HG03378 (cell line): ENCODE results near the gene PAX7.
"Not testable (repeated sequence)": the region's sequence is repeated elsewhere in the genome, so short reads cannot be mapped to it uniquely, and the experiment has no call there.

Source experiments
- ATAC-seq: cut with Tn5 transposase; IDR thresholded peaks from one replicate; pipeline ENCODE4 v1.9.1; 2021; ENCODE audit warnings: mild to moderate bottlenecking, moderate library complexity; ENCODE audit not compliant: unreplicated experiment

Gene PAX7

DNA sequence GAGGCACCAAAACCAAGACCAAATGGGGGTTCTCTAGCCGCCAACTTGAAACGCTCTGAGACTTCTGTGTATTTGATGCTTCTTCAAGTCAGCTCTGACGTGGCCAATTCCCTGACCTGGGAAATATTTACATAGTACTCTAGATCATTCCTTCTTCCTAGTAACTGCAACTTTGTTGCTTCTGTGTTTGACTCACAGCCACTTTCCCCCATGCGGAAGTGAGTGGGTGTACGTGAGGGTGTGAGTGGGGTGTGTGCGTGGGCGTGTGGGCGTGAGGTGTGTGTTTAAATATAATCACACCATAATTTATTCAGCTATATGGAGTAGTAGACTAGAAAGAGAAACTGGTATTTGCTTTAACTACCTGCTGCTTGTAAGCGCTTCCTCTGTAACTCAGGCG, 117.8 kb downstream of the PAX7 start:
- no peak for ATAC-seq

DNA sequence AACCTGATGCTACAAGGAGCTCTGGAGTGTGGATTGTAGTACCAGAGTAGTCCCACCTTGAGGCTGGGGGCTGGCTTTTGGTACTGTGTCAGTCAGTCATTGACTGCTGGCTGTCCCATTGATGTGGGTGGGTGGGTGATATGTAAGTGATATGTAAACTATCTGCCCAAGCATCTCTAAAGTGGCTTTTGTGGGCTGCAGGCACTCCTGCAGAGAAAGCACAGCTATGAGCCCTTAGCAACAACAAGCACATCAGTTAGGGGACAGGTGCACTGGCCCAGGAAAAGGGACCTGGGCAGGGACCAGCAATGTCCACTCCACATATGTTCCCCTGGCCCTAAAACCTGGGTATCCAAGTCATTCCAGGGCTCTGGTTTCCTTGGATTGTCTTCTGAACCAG, 118.9 kb downstream of the PAX7 start:
- ATAC-seq: no peak

DNA sequence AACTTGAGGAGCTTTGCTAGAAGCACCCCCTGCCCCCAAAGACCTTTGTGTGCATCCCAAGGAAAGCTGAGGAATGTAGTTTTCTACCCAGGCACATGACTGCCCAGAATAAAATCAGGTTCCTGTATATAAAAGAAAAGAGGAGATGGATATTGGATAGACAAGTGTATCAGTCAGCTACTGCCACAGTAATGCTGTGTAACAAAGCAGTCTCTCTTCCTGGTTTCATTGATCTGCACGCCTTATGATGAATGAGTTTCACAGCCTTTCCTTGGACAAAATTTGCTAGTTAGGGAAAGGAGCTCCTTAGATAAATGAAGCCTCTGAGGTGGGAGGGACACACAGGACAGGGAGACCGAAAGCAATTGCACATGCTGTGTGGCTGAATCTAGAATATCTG, 120.0 kb downstream of the PAX7 start:
- ATAC-seq: no peak

DNA sequence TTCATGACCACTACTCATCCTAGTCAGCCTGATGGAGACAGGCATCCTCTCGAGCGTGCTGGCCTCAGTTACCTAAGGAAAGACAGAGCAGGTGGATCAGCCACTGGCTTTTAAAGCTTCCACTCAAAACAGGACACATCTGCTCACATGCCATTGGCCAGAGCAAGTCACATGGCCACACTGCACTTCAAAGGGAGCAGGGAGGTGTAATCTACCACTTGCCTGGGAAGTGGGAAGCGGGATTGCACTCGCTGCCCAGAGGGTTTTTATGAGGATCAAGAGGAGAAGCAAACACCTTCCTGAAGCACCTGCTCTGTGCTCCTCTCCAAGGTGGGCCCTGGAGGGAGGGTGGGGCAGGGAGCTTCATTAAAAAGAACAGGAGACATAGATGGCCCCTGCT, 120.8 kb downstream of the PAX7 start:
- no peak for ATAC-seq

DNA sequence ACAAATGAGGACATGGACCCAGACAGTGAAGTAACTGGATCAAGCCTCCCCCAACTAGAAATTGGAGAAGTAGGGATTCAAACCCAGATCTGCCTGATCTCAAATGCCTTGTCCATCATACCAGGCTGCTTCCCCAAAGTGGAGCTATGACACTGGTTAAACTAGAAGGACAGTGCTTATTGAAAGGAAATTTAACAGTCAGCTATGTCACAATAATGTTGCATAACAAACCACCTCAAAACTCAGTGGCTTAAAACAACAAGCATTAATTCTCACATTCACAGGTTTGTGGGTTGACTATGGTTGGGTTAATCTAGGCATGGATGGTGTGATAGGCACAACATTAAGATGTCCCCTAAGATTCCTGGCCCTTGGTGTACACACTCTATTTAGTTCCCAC, 121.8 kb downstream of the PAX7 start:
- ATAC-seq: no peak

DNA sequence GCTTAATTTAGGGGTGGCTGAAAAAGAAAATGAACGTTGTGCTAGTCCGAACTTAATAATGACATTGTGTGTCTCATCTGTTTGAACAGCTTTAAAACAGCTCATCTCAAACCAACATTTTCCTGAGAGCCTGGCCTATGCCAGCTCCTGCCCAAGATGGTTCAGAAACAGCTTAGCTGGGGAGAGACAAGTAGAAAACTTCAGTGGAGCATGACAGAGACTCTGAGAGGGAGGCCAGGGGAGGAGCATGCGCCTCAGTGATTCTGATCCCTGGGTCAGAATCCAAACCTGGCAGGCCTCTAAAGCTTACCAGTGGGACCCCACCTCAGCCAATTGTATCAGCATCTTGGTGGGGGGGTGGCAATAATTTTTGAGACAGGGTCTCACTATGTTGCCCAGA, 129.5 kb downstream of the PAX7 start:
- ATAC-seq: no peak

DNA sequence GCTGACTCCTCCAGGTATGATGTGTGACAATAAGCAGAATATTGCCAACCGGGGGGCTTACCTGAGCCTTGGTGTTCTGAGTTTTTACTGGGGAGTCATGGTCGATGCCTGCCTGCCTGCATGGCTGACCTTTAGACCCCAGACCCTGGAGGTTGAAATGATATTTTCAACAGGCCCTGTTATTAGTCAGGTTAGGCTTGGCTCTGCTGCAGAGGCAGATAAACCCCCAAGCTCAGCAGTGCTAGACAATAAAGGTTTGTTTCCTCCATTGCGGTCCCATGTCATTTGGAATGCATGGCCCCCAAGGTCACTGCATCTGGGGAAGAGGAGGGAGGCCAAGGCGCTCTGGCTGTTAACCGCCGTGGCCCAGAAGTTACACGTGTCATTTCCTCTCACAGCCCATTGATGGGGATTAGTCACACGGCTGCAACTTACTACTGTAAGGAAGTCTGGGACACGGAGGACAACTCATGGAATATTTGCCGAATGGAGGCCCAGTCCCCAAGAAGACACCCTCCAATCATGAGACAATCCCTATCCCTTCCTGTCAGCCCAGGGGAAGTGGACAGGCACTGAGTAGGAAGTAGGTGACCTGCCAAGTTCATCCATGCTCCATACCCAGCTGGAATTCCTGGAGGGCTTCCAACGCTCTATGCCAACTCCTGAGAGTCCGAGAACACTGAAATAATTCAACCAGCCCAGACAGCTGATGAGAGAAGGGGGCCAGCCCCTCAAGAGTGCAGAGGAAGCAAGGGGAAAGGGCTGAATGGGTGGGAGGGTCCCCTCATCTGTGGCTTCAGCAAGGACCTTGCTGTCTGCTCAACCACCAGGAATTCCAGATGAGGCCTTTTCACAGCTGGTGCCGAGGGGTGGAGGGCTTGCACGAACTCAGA, 131.5 kb downstream of the PAX7 start:
- ATAC-seq: no peak

DNA sequence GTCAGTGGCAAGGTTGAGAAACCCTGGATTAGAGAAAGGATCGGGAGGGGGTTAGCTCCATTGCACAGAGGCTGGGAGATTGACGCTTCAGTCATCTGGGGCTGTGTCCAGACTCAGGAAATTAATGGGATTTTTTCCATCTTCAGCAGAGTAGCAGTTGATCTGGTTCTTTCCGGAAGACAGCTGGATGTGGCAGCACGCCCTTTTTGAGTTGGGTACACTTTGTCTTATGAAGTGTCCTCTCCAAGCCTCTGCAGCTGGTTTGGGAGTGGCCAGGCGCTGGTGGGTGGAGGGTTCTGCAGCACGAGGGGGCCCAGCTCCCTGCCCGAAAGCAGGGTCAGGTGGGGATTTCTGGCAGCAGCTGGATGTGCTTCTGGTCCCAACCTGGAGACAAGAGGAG, 133.7 kb downstream of the PAX7 start:
- ATAC-seq: no peak

DNA sequence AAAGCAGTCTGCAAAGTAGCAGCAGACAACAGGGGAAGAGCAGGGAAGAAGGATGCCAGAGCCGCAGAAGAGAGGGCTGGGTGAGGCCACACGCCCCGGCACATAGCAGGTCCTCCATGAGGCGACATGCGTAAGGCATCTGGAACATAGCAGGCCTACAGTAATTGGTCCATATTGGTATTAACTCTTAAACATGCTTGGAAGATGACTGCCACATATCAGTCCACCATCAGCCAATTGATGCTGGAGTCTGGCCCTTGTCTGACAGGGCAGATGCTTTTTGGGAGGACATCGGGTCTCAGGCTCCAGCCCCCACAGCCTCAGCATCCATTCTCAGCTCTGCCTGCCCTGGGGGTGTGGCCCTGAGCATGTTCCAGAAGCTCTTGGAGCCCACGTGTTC, 135.1 kb downstream of the PAX7 start:
- no peak for ATAC-seq

DNA sequence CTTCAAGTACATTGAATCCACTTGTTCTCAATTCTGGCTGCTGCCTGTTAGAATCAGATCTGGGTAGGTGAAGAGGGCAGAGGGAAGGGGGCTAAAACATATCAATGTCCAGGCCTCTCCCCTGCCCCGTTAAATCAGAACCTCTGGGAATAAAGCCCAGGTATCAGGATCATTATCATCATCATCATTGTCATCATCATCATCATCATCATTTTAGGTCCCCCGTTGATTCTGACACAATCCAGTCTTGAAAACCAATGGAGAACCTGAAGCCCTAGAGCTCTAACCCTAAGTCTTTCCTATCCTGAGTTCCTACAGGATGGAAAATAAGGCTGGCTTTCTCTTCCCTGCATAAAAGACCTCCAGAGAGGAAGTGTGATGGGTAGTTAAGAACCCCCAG, 135.7 kb downstream of the PAX7 start:
- no peak for ATAC-seq

DNA sequence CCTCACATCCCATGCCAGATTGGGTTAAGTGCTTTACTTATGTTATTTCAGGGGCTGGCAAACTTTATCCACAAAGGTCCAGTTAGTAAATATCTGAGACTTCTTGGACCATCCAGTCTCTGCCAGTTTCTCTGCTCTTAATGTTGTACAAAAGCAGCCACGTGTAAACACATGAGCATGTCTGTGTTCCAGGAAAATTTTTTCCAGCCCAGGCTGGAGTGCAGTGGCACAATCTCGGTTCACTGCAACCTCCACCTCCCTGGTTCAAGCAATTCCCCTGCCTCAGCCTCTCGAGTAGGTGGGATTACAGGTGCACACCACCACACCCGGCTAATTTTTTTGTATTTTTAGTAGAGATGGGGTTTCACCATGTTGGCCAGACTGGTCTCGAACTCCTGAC, 136.9 kb downstream of the PAX7 start:
- ATAC-seq: not testable (repeated sequence)

DNA sequence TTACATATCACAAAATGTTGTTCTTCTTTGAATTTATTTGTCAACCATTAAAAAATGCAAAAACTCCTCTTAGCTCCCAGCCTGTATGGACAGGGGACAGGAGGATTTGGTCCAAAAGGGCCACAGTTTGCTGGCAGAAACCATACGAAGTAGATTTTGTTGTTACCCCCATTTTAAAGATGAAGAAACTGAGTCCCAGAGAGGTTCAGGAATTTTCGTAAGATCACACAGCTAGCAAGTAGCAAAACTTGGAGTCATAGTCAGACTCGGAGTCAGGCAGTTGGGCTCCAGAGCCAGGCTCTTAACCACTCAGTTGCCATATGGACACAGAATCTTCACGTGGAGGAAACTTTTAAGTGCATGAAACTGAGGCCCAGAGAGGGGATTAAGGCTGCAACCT, 137.4 kb downstream of the PAX7 start:
- no peak for ATAC-seq

DNA sequence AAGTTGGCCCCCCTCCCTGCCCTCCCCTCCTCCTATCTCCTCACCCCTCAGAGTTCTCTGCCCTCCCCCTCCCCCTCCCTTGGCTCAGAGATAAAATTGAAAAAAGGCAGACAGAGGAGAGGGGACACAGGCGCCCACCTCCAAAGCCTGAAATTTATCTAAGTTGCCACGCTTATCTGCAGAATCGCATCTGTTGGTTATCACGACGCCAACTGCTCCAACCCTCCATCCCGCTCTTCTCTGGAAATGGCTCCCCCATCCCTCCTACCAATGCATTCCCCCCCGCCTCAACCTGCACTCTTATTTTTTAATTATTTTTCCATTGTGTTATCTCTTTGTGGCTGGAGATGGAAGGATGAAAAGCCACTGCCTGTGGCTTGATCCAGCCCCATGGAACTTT, 138.5 kb downstream of the PAX7 start:
- no peak for ATAC-seq

DNA sequence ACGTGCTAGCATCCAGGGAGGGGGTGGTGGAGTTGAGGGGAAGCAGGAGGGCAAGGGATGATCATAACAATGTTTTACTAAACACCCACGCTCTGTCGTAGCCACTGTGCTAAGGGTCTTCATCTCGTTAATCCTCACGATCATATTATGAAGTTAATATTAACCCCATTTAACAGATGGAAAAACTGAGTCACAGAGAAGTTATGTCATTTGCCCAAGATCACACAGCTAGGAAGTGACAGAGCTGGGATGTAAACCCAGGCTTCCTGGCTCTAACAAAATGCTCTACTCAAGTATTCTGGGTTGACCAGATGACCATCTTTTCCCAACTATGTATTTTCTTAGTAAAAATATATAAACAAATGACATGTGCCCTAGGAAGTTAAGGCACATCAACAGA, 140.2 kb downstream of the PAX7 start:
- ATAC-seq: no peak

DNA sequence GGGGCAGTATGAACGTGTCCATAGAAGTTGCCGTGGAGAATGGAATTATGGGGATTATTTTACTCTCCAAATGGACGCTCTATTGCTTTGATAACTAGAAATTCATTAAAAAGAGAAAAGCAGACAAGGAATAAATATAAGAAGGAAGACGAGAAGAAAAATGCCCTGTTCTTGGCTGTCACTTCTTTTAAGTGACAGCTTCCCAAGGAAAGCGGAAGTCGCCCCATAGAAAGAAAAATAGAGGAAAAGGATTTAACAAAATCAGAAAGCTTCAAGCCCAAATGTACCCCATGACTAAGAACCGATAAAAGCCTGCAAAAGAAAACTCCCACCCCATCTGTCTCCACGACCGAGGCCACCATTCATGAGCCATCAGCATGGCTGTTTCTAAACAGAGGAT, 143.1 kb downstream of the PAX7 start:
- ATAC-seq: no peak

DNA sequence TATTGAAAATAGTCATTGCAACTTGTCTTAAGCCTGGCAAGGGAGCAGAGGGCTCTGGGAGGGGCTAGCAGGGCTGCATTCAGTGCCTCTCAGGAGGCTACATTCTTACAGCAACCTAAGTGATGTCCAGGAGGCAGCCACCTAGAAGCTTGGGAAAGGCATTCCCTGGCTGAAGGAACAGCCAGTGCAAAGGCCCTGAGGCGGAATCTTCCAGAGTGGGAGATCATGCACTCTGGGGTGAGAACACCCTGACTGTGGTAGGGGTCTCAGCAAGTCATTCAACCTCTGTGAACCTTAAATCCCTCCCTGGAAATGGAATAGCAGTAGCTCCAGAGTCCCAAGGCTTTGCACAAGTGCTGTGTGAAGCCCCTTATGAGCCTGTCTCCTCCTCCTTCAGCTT, 144.7 kb downstream of the PAX7 start:
- no peak for ATAC-seq

DNA sequence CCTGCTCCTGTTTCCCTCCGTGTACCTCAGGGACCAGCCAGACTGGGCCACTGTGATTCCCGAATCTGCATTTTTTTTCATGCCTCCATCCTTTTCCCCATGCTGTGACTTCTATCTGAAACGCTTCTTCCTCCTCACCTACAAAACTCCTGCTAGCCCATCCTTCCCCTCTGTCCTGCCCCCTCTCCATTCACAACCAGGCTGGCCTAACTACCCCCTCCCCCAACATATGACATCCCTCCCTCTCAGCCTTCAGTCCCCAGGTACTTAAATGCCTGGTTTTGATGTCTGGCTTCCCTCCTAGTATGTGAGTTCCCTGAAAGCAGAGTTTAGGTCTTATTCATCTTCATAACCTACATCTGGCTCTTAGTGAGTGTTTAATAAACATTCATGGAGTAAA, 146.1 kb downstream of the PAX7 start:
- no peak for ATAC-seq

DNA sequence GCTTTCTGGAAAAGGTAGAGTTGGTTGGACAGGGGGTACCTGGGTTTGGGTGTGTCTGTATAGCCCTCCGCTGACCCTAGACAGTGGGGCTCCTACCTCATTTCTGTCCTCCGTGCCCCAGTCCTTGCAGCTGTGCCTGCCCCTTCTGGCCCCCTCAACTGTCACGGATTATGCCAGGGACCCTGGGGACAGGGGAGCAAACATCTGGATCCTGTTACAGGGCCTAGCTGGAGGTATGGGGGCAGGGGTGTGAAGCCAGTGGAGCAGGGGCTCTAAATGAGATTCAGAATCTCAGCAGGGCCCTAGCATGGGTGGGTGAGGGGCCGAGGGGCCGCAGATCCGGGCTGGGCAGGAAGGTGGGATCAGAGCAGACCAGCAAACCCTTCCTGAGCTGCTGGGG, 147.8 kb downstream of the PAX7 start:
- ATAC-seq: no peak

DNA sequence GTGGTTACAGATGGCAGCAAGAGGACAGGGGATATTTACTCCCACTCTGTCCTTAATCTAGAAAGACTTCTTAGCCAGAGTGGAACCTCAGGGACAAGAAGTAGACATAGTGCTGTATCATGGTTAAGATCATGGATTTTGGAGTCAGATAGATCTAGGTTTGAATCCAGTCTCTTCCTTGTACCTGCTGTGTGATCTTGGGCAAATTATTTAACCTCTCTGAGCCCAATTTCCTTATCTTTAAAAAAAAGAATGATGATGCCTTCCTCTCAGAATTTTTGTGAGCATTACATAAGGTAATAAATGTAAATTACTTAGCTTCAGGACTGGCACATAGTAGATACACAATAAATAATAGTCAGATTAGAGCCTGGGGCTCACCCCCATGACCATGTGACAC, 150.4 kb downstream of the PAX7 start:
- ATAC-seq: no peak

DNA sequence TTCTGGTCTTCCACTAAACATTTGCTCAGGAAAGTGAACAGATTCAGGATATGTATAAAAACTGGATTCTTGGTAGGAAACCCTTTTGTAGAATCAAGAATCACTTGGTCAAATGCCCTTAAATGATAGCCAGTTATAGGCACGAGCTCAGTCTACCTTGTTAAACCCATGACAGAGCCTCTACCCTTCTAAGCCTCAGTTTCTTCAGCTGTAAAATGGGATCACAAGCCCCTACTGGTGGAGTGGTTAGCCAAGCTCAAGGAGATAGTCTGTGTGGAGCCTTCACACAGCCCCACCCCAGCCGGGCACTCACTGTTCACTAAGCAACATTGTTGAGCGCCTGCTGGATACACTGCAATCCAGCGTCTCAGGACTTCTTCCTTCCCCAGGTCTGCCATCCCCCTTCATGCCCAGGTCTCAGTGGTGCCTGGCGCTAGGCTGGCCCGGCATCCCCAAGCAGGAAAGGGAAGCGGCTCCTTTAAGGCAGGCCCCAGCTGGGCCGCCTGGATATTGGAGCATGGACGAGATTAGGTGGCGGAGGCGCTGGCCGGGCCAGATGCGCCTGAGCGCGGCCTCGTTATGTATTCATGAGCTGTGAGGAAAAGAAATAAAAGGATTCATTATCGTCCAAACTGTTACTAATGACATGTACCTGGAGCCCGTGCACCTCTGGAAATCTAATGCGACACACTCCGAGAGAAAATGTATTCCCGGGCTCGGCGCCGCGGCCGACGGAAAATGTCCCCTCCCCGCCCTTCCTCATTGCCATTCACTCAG, 153.2 kb downstream of the PAX7 start:
- ATAC-seq: no peak

DNA sequence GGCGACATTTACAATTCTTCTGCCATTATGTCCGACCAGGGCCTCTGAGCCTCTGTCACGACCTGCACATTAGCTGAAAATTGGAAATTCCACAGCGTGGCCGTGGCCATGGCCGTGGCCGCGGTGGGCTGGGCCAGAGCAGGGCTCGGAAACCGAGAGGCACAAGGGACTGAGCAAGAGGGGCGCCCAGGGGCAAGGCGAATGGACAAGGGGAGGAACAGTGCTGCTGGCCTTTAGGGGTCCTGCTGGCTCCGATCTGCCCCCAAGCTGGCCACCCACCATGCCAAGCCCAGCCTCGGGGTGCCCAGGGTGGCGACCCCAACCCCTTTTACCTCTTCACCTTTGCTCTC, 153.8 kb downstream of the PAX7 start:
- no peak for ATAC-seq

DNA sequence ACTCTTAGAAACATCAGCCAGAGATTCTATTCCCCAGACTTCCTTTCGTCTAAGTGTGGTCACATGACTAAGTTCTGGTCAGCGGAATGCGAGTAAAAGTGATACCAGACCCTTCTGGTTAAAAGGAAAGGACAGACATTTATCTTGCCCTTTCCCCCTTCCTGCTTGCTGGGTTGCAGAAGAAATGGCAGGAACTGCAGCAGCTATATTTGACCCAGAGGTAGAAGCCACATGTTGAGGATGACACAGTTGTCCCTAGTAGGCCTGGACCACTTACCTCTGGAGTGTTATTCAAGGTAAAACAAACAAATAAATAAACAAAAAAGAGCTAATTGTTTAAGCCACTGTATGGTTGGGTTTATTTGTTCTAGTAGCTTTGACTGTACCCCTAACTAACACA, 155.5 kb downstream of the PAX7 start:
- no peak for ATAC-seq
